NT2/D1 (cell line): ENCODE data around the gene TMEM9B.

Experiments used
- DNase-seq: peaks from one replicate; pipeline ENCODE4 v3.0.0-alpha.2; 2011; ENCODE audit warnings: low read depth, low spot score
- H3K27me3 ChIP-seq: 2 replicates; pipeline ENCODE4 v1.6.0; 2011; ENCODE audit warnings: mild to moderate bottlenecking; ENCODE audit not compliant: insufficient read length, insufficient read depth
- H3K36me3 ChIP-seq: 2 replicates; pipeline ENCODE4 v1.6.1; 2011; ENCODE audit warnings: mild to moderate bottlenecking, low read length, mixed read lengths; ENCODE audit not compliant: insufficient read depth, insufficient read length
- H3K4me1 ChIP-seq: 2 replicates; pipeline ENCODE4 v1.5.1; 2011; ENCODE audit not compliant: insufficient read depth, insufficient read length
- H3K4me3 ChIP-seq: 2 replicates; pipeline ENCODE4 v1.5.1; 2011; ENCODE audit warnings: low read depth; ENCODE audit not compliant: insufficient read length
- H3K9ac ChIP-seq: 2 replicates; pipeline ENCODE4 v1.6.0; 2011; ENCODE audit warnings: low read depth; ENCODE audit not compliant: insufficient read length
- H3K9me3 ChIP-seq: 2 replicates; pipeline ENCODE4 v1.5.1; 2011; ENCODE audit warnings: mild to moderate bottlenecking, low read length; ENCODE audit not compliant: insufficient read depth
- SUZ12 ChIP-seq: IDR thresholded peaks from 2 replicates; pipeline ENCODE4 v1.6.1; 2011; ENCODE audit not compliant: insufficient read length, insufficient read depth; ENCODE audit errors: extremely low read depth
- YY1 ChIP-seq: IDR thresholded peaks from 2 replicates; pipeline ENCODE4 v1.6.1; 2011; ENCODE audit not compliant: insufficient read length, insufficient read depth
- ZNF274 ChIP-seq: IDR thresholded peaks from 2 replicates; pipeline ENCODE4 v1.6.1; 2011; ENCODE audit warnings: mild to moderate bottlenecking, low read depth, low read length

TMEM9B gene

GRCh38 chr11:8971196-8971923, 7.1 kb upstream of the TMEM9B start:
- no peak for DNase-seq
- Histone ChIP-seq H3K9me3 (no peaks in the 10 kb centered on the region), H3K36me3 (no peaks in the 10 kb centered on the region), H3K4me3 (no peak overlapping the region), H3K4me1 (no peaks in the 10 kb centered on the region), H3K9ac (no peak overlapping the region), H3K27me3 (no peaks in the 10 kb centered on the region)
- TF ChIP-seq YY1 (no peak), ZNF274 (no peak), SUZ12 (no peak)

- Histone ChIP-seq H3K4me1 (no peaks in the 10 kb centered on the region), H3K4me3 (no peak overlapping the region), H3K27me3 (no peaks in the 10 kb centered on the region), H3K9ac (no peak overlapping the region), H3K36me3 (no peaks in the 10 kb centered on the region), H3K9me3 (no peaks in the 10 kb centered on the region)
- DNase-seq: no peak
- no peak for TF ChIP-seq YY1
- TF ChIP-seq ZNF274: no peak
- no peak for TF ChIP-seq SUZ12
Measured at GRCh38 chr11:8967184-8967583, 2.9 kb upstream of the TMEM9B start.

- peaks cover 3% of the 10 kb centered on the region for H3K36me3 ChIP-seq
- peak; percentile 32 for DNase-seq
- H3K9ac ChIP-seq: peak overlapping the region; percentile 94
- no peaks in the 10 kb centered on the region for H3K9me3 ChIP-seq
- peak overlapping the region; percentile 80 for H3K4me3 ChIP-seq
- TF ChIP-seq ZNF274 (no peak), YY1 (no peak), SUZ12 (no peak)
- H3K4me1 ChIP-seq: no peaks in the 10 kb centered on the region
- H3K27me3 ChIP-seq: no peaks in the 10 kb centered on the region
Measured at GRCh38 chr11:8963569-8964323, 496 bp downstream of the TMEM9B start.

- peaks cover 3% of the 10 kb centered on the region for H3K36me3 ChIP-seq
- TF ChIP-seq ZNF274: no peak
- TF ChIP-seq YY1: no peak
- TF ChIP-seq SUZ12: no peak
- H3K4me1 ChIP-seq: no peaks in the 10 kb centered on the region
- H3K9ac ChIP-seq: no peak overlapping the region
- H3K9me3 ChIP-seq: no peaks in the 10 kb centered on the region
- no peak overlapping the region for H3K4me3 ChIP-seq
- no peak for DNase-seq
- no peaks in the 10 kb centered on the region for H3K27me3 ChIP-seq
Measured at GRCh38 chr11:8962841-8963240, 1.4 kb downstream of the TMEM9B start.

GRCh38 chr11:8961401-8961800, 2.8 kb downstream of the TMEM9B start:
- Histone ChIP-seq H3K27me3 (no peaks in the 10 kb centered on the region), H3K4me1 (no peaks in the 10 kb centered on the region), H3K36me3 (peaks cover 3% of the 10 kb centered on the region), H3K4me3 (no peak overlapping the region), H3K9me3 (no peaks in the 10 kb centered on the region), H3K9ac (no peak overlapping the region)
- TF ChIP-seq YY1 (no peak), ZNF274 (no peak), SUZ12 (no peak)
- DNase-seq: no peak

- no peak for TF ChIP-seq YY1
- TF ChIP-seq SUZ12: no peak
- TF ChIP-seq ZNF274: no peak
- no peaks in the 10 kb centered on the region for H3K27me3 ChIP-seq
- no peaks in the 10 kb centered on the region for H3K4me1 ChIP-seq
- peak; percentile 59 for DNase-seq
- no peak overlapping the region for H3K9ac ChIP-seq
- H3K9me3 ChIP-seq: no peaks in the 10 kb centered on the region
- no peak overlapping the region for H3K4me3 ChIP-seq
- peaks cover 9% of the 10 kb centered on the region for H3K36me3 ChIP-seq
Measured at GRCh38 chr11:8959546-8960166, 4.6 kb downstream of the TMEM9B start.

- DNase-seq: no peak
- Histone ChIP-seq H3K36me3 (peaks cover 13% of the 10 kb centered on the region), H3K4me1 (no peaks in the 10 kb centered on the region), H3K9me3 (no peaks in the 10 kb centered on the region), H3K4me3 (no peak overlapping the region), H3K9ac (no peak overlapping the region), H3K27me3 (no peaks in the 10 kb centered on the region)
- TF ChIP-seq SUZ12 (no peak), YY1 (no peak), ZNF274 (no peak)
Measured at GRCh38 chr11:8956860-8957259, 7.4 kb downstream of the TMEM9B start.
